Medulla oblongata (tissue), 1 donor: Measurements from ENCODE around the gene SCAMP2.
A peak's percentile ranks its signal among the peaks of the same experiment; 100 is the strongest.

Experiments used
- DNase-seq: peaks from one replicate; pipeline ENCODE4 v3.0.0-alpha.2; 2015; ENCODE audit errors: extremely low spot score

Gene SCAMP2

GRCh38 chr15:74839526-74840395 lies 33.4 kb downstream of the SCAMP2 start:
- DNase-seq, result no peak

DNA sequence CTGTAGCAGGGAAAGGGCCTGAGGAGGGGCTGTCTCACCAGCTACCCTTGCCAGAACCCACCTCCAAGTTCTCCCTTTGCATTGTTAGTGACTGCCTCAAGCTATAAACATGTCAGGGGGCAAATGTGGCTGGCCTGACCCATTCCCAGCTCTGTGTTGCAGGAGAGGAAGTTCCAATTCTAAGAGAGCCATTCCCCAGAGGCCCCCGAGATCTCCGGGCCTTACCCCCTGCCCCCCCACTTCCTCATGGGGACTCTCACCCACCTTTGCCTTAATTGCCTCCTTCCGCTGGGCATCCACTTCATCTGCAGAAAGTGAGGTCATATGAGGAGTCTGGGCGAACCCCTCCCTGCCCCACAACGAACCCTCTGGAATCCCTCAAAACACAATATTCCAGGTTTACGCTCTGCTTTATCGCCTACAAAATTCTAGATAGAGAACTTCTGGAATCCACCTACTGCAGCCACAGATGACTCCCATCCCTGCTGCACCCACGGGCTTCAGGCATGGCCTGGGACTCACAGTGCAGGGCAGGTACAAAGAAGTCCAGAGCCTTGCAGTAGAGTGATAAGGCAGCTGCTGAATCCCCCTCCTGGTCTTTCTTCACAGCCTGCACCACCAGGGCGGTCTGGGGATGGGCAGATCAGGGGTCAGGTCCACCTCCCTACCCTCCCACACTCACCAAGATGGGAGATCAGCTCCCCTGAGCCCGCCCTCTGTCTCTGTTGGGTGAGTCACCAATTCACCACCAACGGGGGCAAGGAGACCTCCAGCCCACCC lies 34.2 kb downstream of the SCAMP2 start:
- no peak for DNase-seq

DNA sequence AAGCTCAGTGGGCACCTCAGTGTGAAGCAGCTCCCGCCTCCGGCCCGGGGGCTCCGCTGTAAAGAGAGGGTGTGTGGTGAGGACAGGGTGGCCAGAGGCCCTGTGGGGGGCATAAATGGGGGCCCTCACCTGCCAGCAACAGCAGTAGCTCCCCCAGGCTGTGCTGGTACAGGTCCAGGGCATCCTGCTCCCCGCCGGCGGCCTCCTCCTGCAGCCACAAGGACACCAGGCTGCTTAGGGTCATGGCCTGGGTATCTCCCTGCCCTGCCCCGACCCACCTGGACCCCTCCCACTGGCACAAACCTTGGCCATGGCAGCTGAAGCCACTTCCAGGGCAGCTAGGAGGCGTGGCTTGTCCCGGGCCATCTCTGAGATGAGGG lies 35.0 kb downstream of the SCAMP2 start:
- DNase-seq, result no peak

DNA sequence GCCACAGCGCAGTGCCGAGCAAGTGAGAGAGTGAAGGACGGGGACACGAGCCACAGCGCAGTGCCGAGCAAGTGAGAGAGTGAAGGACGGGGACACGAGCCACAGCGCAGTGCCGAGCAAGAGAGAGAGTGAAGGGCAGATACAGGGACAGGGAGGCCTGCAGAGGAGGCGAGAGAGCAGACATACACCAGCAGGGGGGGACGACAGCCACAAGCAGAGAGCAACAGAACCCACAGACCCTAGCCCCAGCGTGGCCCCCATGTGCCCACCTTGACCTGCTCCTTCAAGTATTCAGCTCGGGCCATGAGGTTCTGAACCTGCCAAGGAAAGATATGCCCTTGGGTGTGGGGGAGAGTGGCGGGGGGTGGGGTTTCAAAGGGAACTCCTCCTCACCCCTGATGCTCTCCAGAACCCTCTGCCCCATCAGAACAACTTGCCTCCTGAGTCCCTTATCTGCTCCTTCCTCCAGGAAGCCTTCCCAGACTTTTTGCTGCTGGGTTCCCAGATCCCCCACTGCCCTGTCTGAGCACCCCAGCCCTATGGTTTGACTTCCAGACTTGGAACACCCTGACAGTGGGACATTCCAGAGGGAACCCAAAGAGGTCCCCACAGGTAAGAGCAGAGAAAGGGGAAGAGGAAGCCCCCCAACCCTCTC lies 35.6 kb downstream of the SCAMP2 start:
- DNase-seq, result no peak

- no peak for DNase-seq
These were observed 36.3 kb downstream of the SCAMP2 start for GRCh38 chr15:74836846-74837245.

- DNase-seq, result peak; percentile 53
These were observed 37.8 kb downstream of the SCAMP2 start for GRCh38 chr15:74835312-74835823.

GRCh38 chr15:74833376-74834107 lies 39.6 kb downstream of the SCAMP2 start:
- DNase-seq, result no peak

DNA sequence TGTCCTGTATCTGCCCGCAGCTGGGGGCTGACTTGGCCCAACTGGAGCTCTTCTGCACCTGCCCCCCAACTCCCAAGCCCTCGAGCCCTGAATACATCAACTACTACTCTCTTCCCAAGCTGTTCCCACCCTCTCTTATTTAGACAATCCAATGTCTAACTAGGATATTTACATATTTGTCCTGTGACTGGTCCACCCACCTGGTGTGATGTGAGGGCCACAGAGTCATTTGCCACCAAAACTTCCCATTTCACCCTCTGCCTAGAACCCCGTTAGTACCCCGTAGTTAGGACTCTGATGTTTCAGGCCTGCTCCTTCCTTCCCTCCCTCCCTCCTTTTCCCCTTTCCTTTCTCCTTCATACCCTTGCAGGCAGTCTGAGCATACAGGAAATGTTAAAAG lies 40.3 kb downstream of the SCAMP2 start:
- no peak for DNase-seq

GRCh38 chr15:74831813-74832495 lies 41.2 kb downstream of the SCAMP2 start:
- no peak for DNase-seq

DNA sequence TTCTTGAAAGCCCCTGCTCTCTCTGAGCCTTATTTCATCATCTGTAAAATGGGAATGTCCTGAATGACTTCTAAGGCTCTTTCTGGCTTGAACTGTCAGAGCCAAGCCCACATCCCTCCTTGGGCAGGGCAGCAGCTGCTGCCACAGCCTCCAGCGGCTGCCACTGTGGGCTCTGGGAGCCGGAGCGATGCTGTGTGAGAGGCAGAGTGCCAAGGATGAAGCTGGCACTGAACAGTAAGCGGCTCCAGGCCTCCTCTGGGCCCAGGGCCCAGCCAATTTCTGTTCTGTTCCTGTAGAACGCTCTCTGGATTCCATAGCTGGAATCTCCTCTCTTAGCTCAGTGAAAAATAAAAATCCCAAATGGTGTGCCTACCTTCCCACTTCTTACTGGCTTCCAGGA lies 42.3 kb downstream of the SCAMP2 start:
- peak; percentile 87 for DNase-seq

GRCh38 chr15:74829991-74830390 lies 43.2 kb downstream of the SCAMP2 start:
- DNase-seq, result no peak

- no peak for DNase-seq
These were observed 43.7 kb downstream of the SCAMP2 start for GRCh38 chr15:74829486-74829885.

DNA sequence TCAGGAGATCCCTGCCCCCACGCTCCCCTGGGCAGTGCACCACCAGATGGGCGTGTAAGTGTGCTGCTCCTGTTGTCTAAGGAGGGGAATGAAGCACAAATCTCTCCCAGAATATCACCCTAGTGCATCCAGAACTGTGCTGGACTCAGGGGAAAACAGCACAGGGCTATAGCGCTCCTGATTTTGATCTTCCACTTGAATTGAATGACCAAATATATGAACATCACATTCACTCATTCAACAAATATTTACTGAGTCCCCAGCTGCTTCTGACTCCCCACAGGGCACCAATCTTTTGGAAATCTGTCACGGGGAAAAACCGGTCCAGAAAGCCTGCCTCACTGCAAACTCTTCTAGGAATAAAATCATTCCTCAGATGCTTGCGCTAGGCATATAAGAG lies 44.3 kb downstream of the SCAMP2 start:
- no peak for DNase-seq

DNA sequence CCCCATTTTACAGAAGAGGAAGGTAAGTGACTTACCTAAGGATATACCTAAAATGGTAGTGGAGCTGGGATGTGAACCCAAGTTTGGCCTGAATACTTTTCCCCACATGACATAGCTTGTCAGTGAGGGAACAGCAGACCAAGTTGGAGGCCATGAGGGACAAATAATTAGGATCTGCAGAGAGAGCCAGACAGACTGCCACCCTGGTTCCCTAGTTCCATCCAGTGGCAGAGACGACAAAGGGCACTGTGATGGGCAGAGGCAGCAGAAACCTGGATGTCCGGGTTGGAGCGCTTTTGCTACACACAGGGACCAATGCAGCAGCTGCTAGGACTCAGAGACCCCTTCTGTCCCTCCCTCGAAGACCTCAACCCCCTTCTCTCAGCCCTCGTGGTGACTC lies 45.6 kb downstream of the SCAMP2 start:
- DNase-seq, result no peak

DNA sequence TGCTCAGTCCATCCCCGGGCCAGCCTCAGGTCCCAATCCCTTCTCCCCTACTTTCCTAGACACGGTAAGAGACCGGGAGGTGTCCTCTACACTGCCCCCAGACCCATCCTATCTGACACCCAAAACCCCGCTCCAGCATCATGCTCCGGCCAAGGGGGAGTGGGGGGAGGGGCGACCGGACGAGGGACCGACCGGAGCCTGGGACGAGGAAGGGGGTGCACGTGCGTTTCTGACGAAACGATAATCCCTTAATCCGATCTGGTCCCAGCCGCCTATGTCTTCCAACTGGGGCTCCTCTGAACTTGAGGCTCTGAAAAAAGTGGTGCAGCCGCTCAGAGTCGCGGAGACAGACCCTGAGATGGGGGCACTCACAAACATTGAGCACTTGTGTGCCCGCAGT lies 46.2 kb downstream of the SCAMP2 start:
- no peak for DNase-seq

GRCh38 chr15:74826364-74826819 lies 46.8 kb downstream of the SCAMP2 start, which contains the start of gene CPLX3:
Gene CPLX3, plus strand, starts transcription at chr15:74826627. Its CDS starts 77 bp downstream, at chr15:74826704.
- no peak for DNase-seq

GRCh38 chr15:74825866-74826265 lies 47.3 kb downstream of the SCAMP2 start:
- DNase-seq, result no peak

DNA sequence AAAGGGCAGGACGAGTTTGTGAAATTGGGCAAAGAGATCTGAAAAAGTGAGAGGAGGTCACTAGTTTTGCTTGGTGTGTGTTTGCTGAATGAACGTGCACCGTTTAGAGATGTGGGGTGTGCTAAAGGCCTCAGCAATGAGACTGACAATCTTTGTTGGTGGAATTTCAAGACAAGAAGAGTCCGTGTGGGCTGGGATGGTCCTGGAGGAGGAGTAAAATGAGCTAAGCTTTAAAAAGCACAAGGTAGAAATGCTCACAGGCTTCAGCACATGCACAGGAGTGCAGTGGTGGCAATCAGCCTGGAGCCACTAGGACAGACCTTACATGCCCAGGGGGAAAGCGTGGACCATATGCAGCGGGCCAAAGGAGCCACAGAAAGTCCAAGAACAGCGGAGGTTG lies 48.2 kb downstream of the SCAMP2 start:
- DNase-seq, result no peak

DNA sequence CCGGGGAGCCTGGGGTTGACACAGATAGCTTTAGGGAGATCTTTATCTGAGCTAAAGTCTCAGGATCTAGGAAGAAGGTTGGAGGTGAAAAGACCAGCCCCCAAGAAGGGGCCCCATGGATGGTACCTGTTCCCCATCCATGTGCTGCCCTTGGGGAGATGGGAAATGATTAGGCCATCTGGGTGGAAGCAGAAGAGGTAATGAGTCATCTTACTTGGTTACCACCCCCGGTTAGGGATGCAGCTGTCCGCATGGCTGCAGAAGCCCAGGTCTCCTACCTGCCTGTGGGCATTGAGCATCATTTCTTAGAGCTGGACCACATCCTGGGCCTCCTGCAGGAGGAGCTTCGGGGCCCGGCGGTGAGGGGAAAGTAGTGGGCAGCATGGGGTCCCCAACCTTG lies 49.8 kb downstream of the SCAMP2 start:
- no peak for DNase-seq

DNA sequence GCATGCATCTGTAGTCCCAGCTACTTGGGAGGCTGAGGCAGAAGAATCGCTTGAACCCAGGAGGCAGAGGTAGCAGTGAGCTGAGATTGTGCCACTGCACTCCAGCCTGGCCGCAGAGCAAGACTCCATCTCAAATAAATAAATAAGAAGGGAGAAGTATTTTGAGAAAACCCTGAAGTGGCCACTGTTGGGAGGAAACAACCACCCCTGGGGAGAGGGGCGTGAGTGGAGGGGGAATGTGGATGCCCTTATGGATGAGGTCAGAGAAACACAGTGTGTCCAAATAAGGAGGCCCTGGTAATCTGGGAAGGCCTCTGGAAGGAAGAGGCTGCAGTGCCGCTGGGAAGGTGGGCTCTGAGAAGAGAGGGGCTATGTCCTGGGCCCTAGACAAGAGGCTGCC lies 50.9 kb downstream of the SCAMP2 start:
- DNase-seq, result no peak

DNA sequence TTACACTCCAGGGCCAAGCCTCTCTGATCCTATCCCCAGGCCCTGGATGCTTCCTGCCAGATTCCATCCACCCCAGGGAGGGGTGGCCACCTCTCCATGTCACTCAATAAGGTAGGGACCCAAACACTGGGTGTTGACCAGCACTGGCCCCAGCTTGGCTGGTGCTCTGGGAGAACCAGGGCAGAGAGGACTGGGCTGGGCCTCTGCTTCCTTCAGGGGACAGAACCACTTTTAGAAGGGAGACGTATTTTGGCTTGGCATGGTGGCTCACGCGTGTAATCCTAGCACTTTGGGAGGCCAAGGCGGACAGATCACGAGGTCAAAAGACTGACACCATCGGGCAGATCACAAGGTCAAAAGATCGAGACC lies 51.4 kb downstream of the SCAMP2 start:
- DNase-seq, result no peak
